ENCODE results near the gene PPM1K. TPM values are rescaled to one million over a fixed set of nuclear protein-coding genes. Genes with fewer than 3 reads are reported as not detected.
A peak's percentile ranks its signal among the peaks of the same experiment; 100 is the strongest.

The PPM1K gene
- total and polyA plus RNA-seq, 9 of the 15 experiments (the other 6 are each of a cell fraction or from before 2014, with no cell fraction given) = 8.2 to 18.0 (median 10.5) TPM

DNA sequence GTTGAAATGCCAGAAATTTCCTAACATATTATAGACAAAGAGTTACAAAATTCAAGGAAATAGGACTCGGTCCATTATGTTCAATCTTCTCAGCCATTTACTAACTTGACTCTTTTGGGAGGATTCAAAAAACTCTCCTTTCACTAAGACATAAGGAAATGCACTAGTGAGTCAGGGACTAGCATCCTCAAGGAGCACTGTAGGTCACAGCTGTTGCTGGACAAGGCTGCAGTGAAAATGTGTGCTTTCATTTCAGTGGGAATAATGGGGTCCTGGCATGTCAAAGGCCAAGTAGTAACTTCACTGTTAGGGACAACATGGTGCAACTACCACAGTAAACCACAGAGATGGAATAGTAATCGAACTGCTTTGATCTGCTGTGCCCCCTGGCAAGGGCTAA, 69.0 kb downstream of the PPM1K start (continued):
- TF ChIP-seq, protein P1, sequence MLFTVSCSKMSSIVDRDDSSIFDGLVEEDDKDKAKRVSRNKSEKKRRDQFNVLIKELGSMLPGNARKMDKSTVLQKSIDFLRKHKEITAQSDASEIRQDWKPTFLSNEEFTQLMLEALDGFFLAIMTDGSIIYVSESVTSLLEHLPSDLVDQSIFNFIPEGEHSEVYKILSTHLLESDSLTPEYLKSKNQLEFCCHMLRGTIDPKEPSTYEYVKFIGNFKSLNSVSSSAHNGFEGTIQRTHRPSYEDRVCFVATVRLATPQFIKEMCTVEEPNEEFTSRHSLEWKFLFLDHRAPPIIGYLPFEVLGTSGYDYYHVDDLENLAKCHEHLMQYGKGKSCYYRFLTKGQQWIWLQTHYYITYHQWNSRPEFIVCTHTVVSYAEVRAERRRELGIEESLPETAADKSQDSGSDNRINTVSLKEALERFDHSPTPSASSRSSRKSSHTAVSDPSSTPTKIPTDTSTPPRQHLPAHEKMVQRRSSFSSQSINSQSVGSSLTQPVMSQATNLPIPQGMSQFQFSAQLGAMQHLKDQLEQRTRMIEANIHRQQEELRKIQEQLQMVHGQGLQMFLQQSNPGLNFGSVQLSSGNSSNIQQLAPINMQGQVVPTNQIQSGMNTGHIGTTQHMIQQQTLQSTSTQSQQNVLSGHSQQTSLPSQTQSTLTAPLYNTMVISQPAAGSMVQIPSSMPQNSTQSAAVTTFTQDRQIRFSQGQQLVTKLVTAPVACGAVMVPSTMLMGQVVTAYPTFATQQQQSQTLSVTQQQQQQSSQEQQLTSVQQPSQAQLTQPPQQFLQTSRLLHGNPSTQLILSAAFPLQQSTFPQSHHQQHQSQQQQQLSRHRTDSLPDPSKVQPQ (CRISPR knock-in tag; IDR thresholded peaks at IDR 0.05; ENCODE audit: borderline replicate concordance) = no peak
- TF ChIP-seq ZBTB8A (IDR thresholded peaks at IDR 0.05; ENCODE audit: partially characterized antibody) (no peak), PCBP1 (IDR thresholded peaks at IDR 0.05; ENCODE audit: low read depth, low read length, poor library complexity, severe bottlenecking) (no peak)

DNA sequence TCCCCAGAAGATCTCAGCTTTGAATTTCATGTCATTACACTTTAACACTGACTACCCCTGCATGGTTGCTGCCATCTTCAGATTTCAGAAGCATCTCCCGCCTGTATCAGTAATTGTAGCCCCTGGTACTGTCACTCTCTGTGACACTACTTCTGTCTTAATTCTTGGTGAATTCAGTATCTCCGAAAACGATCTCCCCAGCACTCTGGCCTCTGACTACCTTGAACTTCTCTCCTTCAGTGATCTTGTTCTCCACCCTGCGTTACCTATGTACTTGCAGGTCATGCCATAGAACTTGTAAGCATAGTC, 72.2 kb downstream of the PPM1K start:
- TF ChIP-seq, protein P2, sequence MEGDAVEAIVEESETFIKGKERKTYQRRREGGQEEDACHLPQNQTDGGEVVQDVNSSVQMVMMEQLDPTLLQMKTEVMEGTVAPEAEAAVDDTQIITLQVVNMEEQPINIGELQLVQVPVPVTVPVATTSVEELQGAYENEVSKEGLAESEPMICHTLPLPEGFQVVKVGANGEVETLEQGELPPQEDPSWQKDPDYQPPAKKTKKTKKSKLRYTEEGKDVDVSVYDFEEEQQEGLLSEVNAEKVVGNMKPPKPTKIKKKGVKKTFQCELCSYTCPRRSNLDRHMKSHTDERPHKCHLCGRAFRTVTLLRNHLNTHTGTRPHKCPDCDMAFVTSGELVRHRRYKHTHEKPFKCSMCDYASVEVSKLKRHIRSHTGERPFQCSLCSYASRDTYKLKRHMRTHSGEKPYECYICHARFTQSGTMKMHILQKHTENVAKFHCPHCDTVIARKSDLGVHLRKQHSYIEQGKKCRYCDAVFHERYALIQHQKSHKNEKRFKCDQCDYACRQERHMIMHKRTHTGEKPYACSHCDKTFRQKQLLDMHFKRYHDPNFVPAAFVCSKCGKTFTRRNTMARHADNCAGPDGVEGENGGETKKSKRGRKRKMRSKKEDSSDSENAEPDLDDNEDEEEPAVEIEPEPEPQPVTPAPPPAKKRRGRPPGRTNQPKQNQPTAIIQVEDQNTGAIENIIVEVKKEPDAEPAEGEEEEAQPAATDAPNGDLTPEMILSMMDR (IDR thresholded peaks at IDR 0.05 in 2 of 3, conservative IDR thresholded peaks at IDR 0.05 in 1 of 3; ENCODE audit: insufficient read depth in 2 of 3, low read depth in 1 of 3, low read length in 3 of 3) = peak in 1 of 3 experiments; percentile 5; a peak in 1 of 6 replicates
- TF ChIP-seq ZNF436 (CRISPR knock-in tag; IDR thresholded peaks at IDR 0.05) = no peak
- peaks cover 3 to 11% of the 10 kb centered on the region in 2 experiments; a peak in 1 of 5 replicates for H3K27me3 ChIP-seq (ENCODE audit: control insufficient read depth in 2 of 2, insufficient read depth in 2 of 2, low read length in 2 of 2)
- WGBS (ENCODE audit: insufficient coverage, low coverage, missing lambda C conversion rate) = 0% methylated on average over 4 of the region's 4 CpGs
- in situ Hi-C loops (cut with MboI) (loop anchor here (5.0 to 10.0 kb wide), 3 partner anchors 180 to 527 kb away; no protein-coding TSS in a partner anchor), intact Hi-C loops (cut with micrococcal nuclease) (loop anchor here (1.0 to 10.0 kb wide), 5 partner anchors 157 to 717 kb away; no protein-coding TSS in a partner anchor)
- no peaks in the 10 kb centered on the region for H3K36me3 ChIP-seq (ENCODE audit: control insufficient read depth, insufficient read depth, low read length)
- no peaks in the 10 kb centered on the region for H3K79me2 ChIP-seq (ENCODE audit: control insufficient read depth, insufficient read depth, low read length)
- ATAC-seq = no peak; the same call in 2 of the 3 replicates
- H3K4me1 ChIP-seq (replicated peaks in 1 of 2; ENCODE audit: control insufficient read depth in 2 of 2, insufficient read depth in 2 of 2, low read length in 2 of 2) = no peaks in the 10 kb centered on the region; a peak in 1 of 5 replicates
- H3K9ac ChIP-seq (ENCODE audit: insufficient read depth in 1 of 2, low read depth in 2 of 2, low read length in 2 of 2) = no peak overlapping the region
- no peak for DNase-seq (ENCODE audit: extremely low read depth in 1 of 4, low spot score in 3 of 4)
- CTCF ChIA-PET (ENCODE audit: low intra/inter-chr PET ratio) = interaction anchor here (0.6 to 1.5 kb wide), 6 partner anchors 115 to 533 kb away, joined by 4 to 17 read pairs (median 6); no protein-coding TSS in a partner anchor
- no peak overlapping the region for H3K4me2 ChIP-seq (ENCODE audit: insufficient read depth, low read length)
- no peaks in the 10 kb centered on the region for H3K9me3 ChIP-seq (replicated peaks; ENCODE audit: control insufficient read depth, insufficient read depth, low read depth, low read length)
- H3K9me1 ChIP-seq (ENCODE audit: control insufficient read depth, insufficient read depth, low read length) = no peaks in the 10 kb centered on the region
- H3K27ac ChIP-seq (ENCODE audit: extremely low read depth, low read depth, low read length) = no peak overlapping the region
- no peaks in the 10 kb centered on the region for H4K20me1 ChIP-seq (replicated peaks; ENCODE audit: control insufficient read depth, insufficient read depth, low read length)
- no peak for FAIRE-seq
- no peak overlapping the region for H3K4me3 ChIP-seq
- BruUV-seq (replicated peaks) = no TSS peak
- POLR2A ChIA-PET = no interaction called here
- H2AFZ ChIP-seq (ENCODE audit: low read depth, low read length) = no peak overlapping the region
